ENCODE data around the gene SLK.

DNA sequence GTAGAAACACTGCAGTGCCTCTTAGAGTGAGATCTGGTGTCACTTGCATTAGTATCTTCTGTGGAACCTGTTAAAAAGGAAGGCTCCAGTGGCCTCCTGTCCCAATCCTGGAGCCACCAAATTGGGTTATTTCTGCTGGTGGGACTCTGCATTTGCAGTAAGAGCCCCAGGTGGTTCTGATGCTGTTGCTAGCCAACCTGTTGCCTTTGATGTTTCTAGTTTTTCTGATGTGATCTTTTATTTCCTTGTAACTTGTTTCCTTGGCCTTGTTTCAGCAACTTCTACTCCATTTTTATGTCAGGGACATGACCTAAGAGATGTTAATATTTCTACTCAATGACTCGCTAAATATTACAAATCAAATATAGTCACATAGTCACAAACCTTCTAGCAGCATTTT, 36.5 kb upstream of the SLK start:
- TF ChIP-seq, protein P1, sequence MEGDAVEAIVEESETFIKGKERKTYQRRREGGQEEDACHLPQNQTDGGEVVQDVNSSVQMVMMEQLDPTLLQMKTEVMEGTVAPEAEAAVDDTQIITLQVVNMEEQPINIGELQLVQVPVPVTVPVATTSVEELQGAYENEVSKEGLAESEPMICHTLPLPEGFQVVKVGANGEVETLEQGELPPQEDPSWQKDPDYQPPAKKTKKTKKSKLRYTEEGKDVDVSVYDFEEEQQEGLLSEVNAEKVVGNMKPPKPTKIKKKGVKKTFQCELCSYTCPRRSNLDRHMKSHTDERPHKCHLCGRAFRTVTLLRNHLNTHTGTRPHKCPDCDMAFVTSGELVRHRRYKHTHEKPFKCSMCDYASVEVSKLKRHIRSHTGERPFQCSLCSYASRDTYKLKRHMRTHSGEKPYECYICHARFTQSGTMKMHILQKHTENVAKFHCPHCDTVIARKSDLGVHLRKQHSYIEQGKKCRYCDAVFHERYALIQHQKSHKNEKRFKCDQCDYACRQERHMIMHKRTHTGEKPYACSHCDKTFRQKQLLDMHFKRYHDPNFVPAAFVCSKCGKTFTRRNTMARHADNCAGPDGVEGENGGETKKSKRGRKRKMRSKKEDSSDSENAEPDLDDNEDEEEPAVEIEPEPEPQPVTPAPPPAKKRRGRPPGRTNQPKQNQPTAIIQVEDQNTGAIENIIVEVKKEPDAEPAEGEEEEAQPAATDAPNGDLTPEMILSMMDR (IDR thresholded peaks at IDR 0.05): no peak
- TF ChIP-seq EP300 (IDR thresholded peaks at IDR 0.05) (no peak), POLR2A (IDR thresholded peaks at IDR 0.05) (no peak)

All from tibial nerve (tissue), 4 donors.